DMS 273 treated with DMSO at 0.1 percent for 48 hours (cell line): ENCODE measurements around the gene LPP.

ENCODE experiments used
- DNase-seq: peaks from one replicate; lab custom pipeline; 2025; lab: John Stamatoyannopoulos, UW

LPP gene

GRCh38 chr3:188272481-188273372 lies 118.8 kb downstream of the LPP start:
- no peak for DNase-seq

- no peak for DNase-seq
Measured at GRCh38 chr3:188274249-188274915, 120.4 kb downstream of the LPP start.

- DNase-seq, result no peak
Measured at GRCh38 chr3:188276375-188276774, 122.4 kb downstream of the LPP start.

GRCh38 chr3:188278717-188279324 lies 124.9 kb downstream of the LPP start:
- no peak for DNase-seq

- no peak for DNase-seq
Measured at GRCh38 chr3:188279502-188280335, 125.8 kb downstream of the LPP start.

- DNase-seq, result no peak
Measured at GRCh38 chr3:188280627-188281026, 126.7 kb downstream of the LPP start.

- no peak for DNase-seq
Measured at GRCh38 chr3:188282871-188283270, 128.9 kb downstream of the LPP start.

GRCh38 chr3:188283347-188283746 lies 129.4 kb downstream of the LPP start:
- no peak for DNase-seq

- no peak for DNase-seq
Measured at GRCh38 chr3:188284455-188285212, 130.7 kb downstream of the LPP start.

GRCh38 chr3:188286087-188286513 lies 132.1 kb downstream of the LPP start:
- DNase-seq, result no peak

GRCh38 chr3:188287339-188287738 lies 133.4 kb downstream of the LPP start:
- no peak for DNase-seq

- no peak for DNase-seq
Measured at GRCh38 chr3:188287762-188288505, 134.0 kb downstream of the LPP start.

GRCh38 chr3:188292251-188292650 lies 138.3 kb downstream of the LPP start:
- DNase-seq, result no peak

- DNase-seq, result no peak
Measured at GRCh38 chr3:188292827-188293226, 138.9 kb downstream of the LPP start.

- no peak for DNase-seq
Measured at GRCh38 chr3:188294113-188294512, 140.2 kb downstream of the LPP start.

- DNase-seq, result no peak
Measured at GRCh38 chr3:188294823-188295487, 141.0 kb downstream of the LPP start.

GRCh38 chr3:188295876-188296275 lies 141.9 kb downstream of the LPP start:
- no peak for DNase-seq

GRCh38 chr3:188296761-188297612 lies 143.0 kb downstream of the LPP start:
- no peak for DNase-seq

- no peak for DNase-seq
Measured at GRCh38 chr3:188298585-188298984, 144.6 kb downstream of the LPP start.
